Motor neuron (in vitro differentiated cells): ENCODE measurements around the gene PGLYRP3. TPM values are rescaled to one million over a fixed set of nuclear protein-coding genes. Genes with fewer than 3 reads are reported as not detected.

Source experiments
- total RNA-seq, 8 experiments: library from RNA; unstranded; fragments of 300-600 nt; gene quantifications; 2 replicates each; pipeline versions ENCODE4 v1.2.3 to v1.2.4, GENCODE V29; 2022

PGLYRP3 gene
- total RNA-seq, 8 experiments from 2014 or later = not detected

Other genes with a start within 250 kb of the PGLYRP3 start
- not detected for gene SPRR2B, start 241.3 kb downstream of the PGLYRP3 start, total RNA-seq
- gene SPRR2E, start 218.4 kb downstream of the PGLYRP3 start, total RNA-seq = under 1 TPM in 1 of 8 experiments, not detected in 7; 0.54 TPM
- gene SPRR2F, start 199.4 kb downstream of the PGLYRP3 start, total RNA-seq = not detected
- 1 to 10 TPM in 1 of 8 experiments, under 1 TPM in 2, not detected in 5; 0.50 to 1.0 (median 0.90) TPM for gene SPRR2G, start 162.1 kb downstream of the PGLYRP3 start, total RNA-seq
- 1 to 10 TPM in 2 of 8 experiments, under 1 TPM in 1, not detected in 5; 0.50 to 2.0 (median 1.0) TPM for gene LELP1, start 109.5 kb downstream of the PGLYRP3 start, total RNA-seq
- under 1 TPM in 1 of 8 experiments, not detected in 7; 0.13 TPM for gene PRR9, start 95.4 kb downstream of the PGLYRP3 start, total RNA-seq
- gene LORICRIN, start 53.3 kb downstream of the PGLYRP3 start, total RNA-seq = under 1 TPM in 1 of 8 experiments, not detected in 7; 0.21 TPM
- gene PGLYRP4, start 35.9 kb upstream of the PGLYRP3 start, total RNA-seq = under 1 TPM in 2 of 8 experiments, not detected in 6; 0.17 to 0.66 TPM
- gene S100A9, start 44.9 kb upstream of the PGLYRP3 start, total RNA-seq = under 1 TPM in 1 of 8 experiments, not detected in 7; 0.71 TPM
- gene S100A12, start 62.7 kb upstream of the PGLYRP3 start, total RNA-seq = not detected
- 100 to 1,000 TPM in 1 of 8 experiments, 10 to 100 TPM in 1, under 1 TPM in 2, not detected in 4; 0.29 to 281 (median 8.6) TPM for gene S100A8, start 78.1 kb upstream of the PGLYRP3 start, total RNA-seq
- gene S100A7A, start 103.6 kb upstream of the PGLYRP3 start, total RNA-seq = under 1 TPM in 5 of 8 experiments, not detected in 3; 0.10 to 0.66 (median 0.14) TPM
- not detected for gene S100A7, start 147.7 kb upstream of the PGLYRP3 start, total RNA-seq
- 1,000 to 10,000 TPM in 1 of 8 experiments, 100 to 1,000 TPM in 2, 1 to 10 TPM in 4, under 1 TPM in 1; 0.49 to 2,482 (median 5.7) TPM for gene S100A6, start 223.0 kb upstream of the PGLYRP3 start, total RNA-seq
- not detected for gene S100A5, start 228.0 kb upstream of the PGLYRP3 start, total RNA-seq
- gene S100A4, start 232.9 kb upstream of the PGLYRP3 start, total RNA-seq = 1,000 to 10,000 TPM in 1 of 8 experiments, 10 to 100 TPM in 1, 1 to 10 TPM in 5, under 1 TPM in 1; 0.93 to 1,152 (median 3.7) TPM
- gene S100A3, start 236.3 kb upstream of the PGLYRP3 start, total RNA-seq = 1 to 10 TPM in 2 of 8 experiments, under 1 TPM in 3, not detected in 3; 0.36 to 4.1 (median 1.00) TPM